Measurements from ENCODE around the gene SENP8.

DNA sequence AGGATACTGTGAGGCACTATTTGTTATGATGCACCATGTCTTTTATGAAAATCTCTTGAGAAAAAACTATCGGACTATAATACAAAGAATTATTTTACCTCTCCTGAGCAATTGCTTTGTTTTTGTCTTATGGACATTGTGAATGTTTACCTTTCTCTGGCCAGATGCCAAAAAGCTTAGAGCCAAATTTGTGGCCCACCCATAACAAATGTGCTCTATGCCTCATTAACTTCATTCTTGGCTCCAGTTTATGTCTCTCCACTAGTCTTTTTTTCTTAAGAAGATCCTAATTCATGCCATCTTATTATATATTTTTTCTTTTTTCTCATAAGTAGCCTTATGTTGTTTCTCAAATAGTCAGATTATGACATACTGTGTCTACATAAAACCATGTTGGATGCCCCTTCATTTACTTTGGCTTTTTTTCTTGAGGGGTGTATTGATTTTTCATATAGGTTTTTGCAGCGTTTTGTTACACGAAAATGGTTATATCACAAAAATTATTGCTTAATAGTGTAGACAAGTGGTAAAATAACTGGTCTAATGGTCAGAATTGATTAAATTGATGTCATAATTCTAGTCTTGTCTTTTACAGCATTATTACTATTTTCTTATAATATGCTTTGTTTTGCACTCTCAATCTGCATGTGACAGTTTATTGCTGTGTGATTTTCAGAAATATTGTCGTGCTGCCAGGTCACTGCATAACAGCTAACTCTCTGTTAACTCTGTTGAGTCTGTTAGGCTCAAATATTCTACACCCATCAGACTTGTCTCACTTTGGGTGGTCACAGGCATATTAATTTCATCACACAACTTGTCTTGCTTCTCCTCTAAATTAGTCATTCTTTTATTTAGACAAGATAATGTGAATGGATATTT is 18.2 kb downstream of the SENP8 start:
- TF ChIP-seq, protein P1, sequence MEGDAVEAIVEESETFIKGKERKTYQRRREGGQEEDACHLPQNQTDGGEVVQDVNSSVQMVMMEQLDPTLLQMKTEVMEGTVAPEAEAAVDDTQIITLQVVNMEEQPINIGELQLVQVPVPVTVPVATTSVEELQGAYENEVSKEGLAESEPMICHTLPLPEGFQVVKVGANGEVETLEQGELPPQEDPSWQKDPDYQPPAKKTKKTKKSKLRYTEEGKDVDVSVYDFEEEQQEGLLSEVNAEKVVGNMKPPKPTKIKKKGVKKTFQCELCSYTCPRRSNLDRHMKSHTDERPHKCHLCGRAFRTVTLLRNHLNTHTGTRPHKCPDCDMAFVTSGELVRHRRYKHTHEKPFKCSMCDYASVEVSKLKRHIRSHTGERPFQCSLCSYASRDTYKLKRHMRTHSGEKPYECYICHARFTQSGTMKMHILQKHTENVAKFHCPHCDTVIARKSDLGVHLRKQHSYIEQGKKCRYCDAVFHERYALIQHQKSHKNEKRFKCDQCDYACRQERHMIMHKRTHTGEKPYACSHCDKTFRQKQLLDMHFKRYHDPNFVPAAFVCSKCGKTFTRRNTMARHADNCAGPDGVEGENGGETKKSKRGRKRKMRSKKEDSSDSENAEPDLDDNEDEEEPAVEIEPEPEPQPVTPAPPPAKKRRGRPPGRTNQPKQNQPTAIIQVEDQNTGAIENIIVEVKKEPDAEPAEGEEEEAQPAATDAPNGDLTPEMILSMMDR (conservative IDR thresholded peaks at IDR 0.05; ENCODE audit: low read length): no peak
- TF ChIP-seq EZH2phosphoT487 (IDR thresholded peaks at IDR 0.05; ENCODE audit: borderline replicate concordance): no peak

Measured in Loucy (cell line).